ENCODE data around the gene TBC1D16. TPM values are rescaled to one million over a fixed set of nuclear protein-coding genes. Genes with fewer than 3 reads are reported as not detected.

The TBC1D16 gene
- total and polyA plus RNA-seq, 8 donors = 17.3 to 49.1 (median 31.3) TPM

- TF ChIP-seq CTCF (IDR thresholded peaks at IDR 0.05) = no peak
- H3K4me1 ChIP-seq = no peaks in the 10 kb centered on the region
- H3K27me3 ChIP-seq = no peaks in the 10 kb centered on the region
- peak in 1 of 4 donors; percentile 29 for DNase-seq
- H3K9me3 ChIP-seq = no peaks in the 10 kb centered on the region
- H3K4me3 ChIP-seq = no peak overlapping the region
- peaks cover 0 to 17% of the 10 kb centered on the region in 2 donors for H3K36me3 ChIP-seq
- intact Hi-C loops (cut with DNase I) = no loop called here
- H3K27ac ChIP-seq = no peak overlapping the region
- ATAC-seq = no peak
Measured at GRCh38 chr17:79981090-79981489, 54.6 kb downstream of the TBC1D16 start.

- Histone ChIP-seq H3K36me3 (peaks cover 0 to 17% of the 10 kb centered on the region in 2 donors), H3K9me3 (no peaks in the 10 kb centered on the region), H3K4me1 (no peaks in the 10 kb centered on the region), H3K27me3 (no peaks in the 10 kb centered on the region), H3K4me3 (no peak overlapping the region), H3K27ac (no peak overlapping the region)
- no peak for TF ChIP-seq CTCF (IDR thresholded peaks at IDR 0.05)
- intact Hi-C loops (cut with DNase I) = no loop called here
- ATAC-seq (no peak), DNase-seq (peak in 1 of 4 donors; percentile 59)
Measured at GRCh38 chr17:79980246-79981043, 55.2 kb downstream of the TBC1D16 start.

- no peak for ATAC-seq
- H3K9me3 ChIP-seq = no peaks in the 10 kb centered on the region
- H3K27ac ChIP-seq = no peak overlapping the region
- DNase-seq = peak in 1 of 4 donors; percentile 52
- H3K36me3 ChIP-seq = peaks cover 0 to 17% of the 10 kb centered on the region in 2 donors
- TF ChIP-seq CTCF (IDR thresholded peaks at IDR 0.05) = no peak
- H3K4me1 ChIP-seq = no peaks in the 10 kb centered on the region
- H3K27me3 ChIP-seq = no peaks in the 10 kb centered on the region
- intact Hi-C loops (cut with DNase I) = loop anchor here in 1 of 2 donors (10.0 kb wide), 1 partner anchor 195 kb away; no protein-coding TSS in a partner anchor
- no peak overlapping the region for H3K4me3 ChIP-seq
Measured at GRCh38 chr17:79979816-79980215, 55.9 kb downstream of the TBC1D16 start.

GRCh38 chr17:79979221-79979741 lies 56.4 kb downstream of the TBC1D16 start:
- intact Hi-C loops (cut with DNase I) = loop anchor here in 1 of 2 donors (10.0 kb wide), 1 partner anchor 194 kb away; no protein-coding TSS in a partner anchor
- Histone ChIP-seq H3K36me3 (peaks cover 0 to 17% of the 10 kb centered on the region in 2 donors), H3K4me1 (no peaks in the 10 kb centered on the region), H3K27me3 (no peaks in the 10 kb centered on the region), H3K4me3 (no peak overlapping the region), H3K27ac (no peak overlapping the region), H3K9me3 (no peaks in the 10 kb centered on the region)
- peak in 1 of 4 donors; percentile 50 for DNase-seq
- no peak for TF ChIP-seq CTCF (IDR thresholded peaks at IDR 0.05)
- no peak for ATAC-seq

- ATAC-seq = no peak
- H3K36me3 ChIP-seq = peaks cover 0 to 17% of the 10 kb centered on the region in 2 donors
- intact Hi-C loops (cut with DNase I) = loop anchor here in 1 of 2 donors (10.0 kb wide), 1 partner anchor 194 kb away; no protein-coding TSS in a partner anchor
- no peaks in the 10 kb centered on the region for H3K9me3 ChIP-seq
- no peak overlapping the region for H3K4me3 ChIP-seq
- no peaks in the 10 kb centered on the region for H3K4me1 ChIP-seq
- DNase-seq = peak in 1 of 4 donors; percentile 11
- H3K27me3 ChIP-seq = no peaks in the 10 kb centered on the region
- no peak overlapping the region for H3K27ac ChIP-seq
- no peak for TF ChIP-seq CTCF (IDR thresholded peaks at IDR 0.05)
Measured at GRCh38 chr17:79978548-79978855, 57.2 kb downstream of the TBC1D16 start.
